Activated naive CD4-positive, alpha-beta T cell treated with anti-CD3 and anti-CD28 coated beads, Interleukin-2, amount 50 U/mL, for 72 hours (primary cell): ENCODE measurements around the gene MAPK6. TPM values are rescaled to one million over a fixed set of nuclear protein-coding genes. Genes with fewer than 3 reads are reported as not detected.

ENCODE experiments used
- total RNA-seq, 2 donors: library from RNA; stranded (reverse); gene quantifications; one replicate each; pipeline ENCODE4 v1.2.3, GENCODE V29; 2022

MAPK6 gene
- total RNA-seq, 2 donors from 2014 or later, result 15.2 to 30.9 TPM

Other genes starting within 250 kb of the MAPK6 start
- 10 to 100 TPM; 53.9 to 56.3 TPM for gene TMOD3, start 189.6 kb upstream of the MAPK6 start, total RNA-seq
- 10 to 100 TPM; 15.4 to 31.2 TPM for gene LEO1, start 47.4 kb upstream of the MAPK6 start, total RNA-seq
- gene BCL2L10, start 93.6 kb downstream of the MAPK6 start, total RNA-seq, result not detected
- gene GNB5, start 172.2 kb downstream of the MAPK6 start, total RNA-seq, result 10 to 100 TPM; 20.5 to 24.1 TPM